HEK293 (cell line): ENCODE results near the gene SRL.

ENCODE experiments used
- CTCF ChIA-PET: fragments of 350-600 bp; formaldehyde crosslinking; extraction: SDS; loops from one replicate; lab custom pipeline; 2021; ENCODE audit warnings: antibody characterized with exemption; lab: Yijun Ruan, JAX
- POLR2A ChIA-PET: fragments of 300-600 bp; formaldehyde crosslinking; extraction: SDS; loops from one replicate; lab custom pipeline; 2020; ENCODE audit warnings: antibody characterized with exemption, inconsistent platforms; lab: Yijun Ruan, JAX
- H3K27ac ChIP-seq: fragments of 200-500 bp; sonication (Bioruptor generic); 2 replicates; pipeline ENCODE4 v1.5.1; 2014; ENCODE audit warnings: low read depth, low read length, control low read depth, inconsistent platforms; ENCODE audit errors: extremely low read depth
- H3K36me3 ChIP-seq, 2 experiments: fragments of 200-500 bp in 1 of 2; sonication (Bioruptor generic) in 1 of 2; 1 replicate in 1 of 2; 2 replicates in 1 of 2; pipeline ENCODE4 v1.5.1; 2014 to 2017; ENCODE audit warnings: inconsistent platforms in 2 of 2, low read length in 2 of 2; ENCODE audit not compliant: control insufficient read depth in 2 of 2, insufficient read depth in 1 of 2
- H3K4me1 ChIP-seq: fragments of 200-500 bp; sonication (Bioruptor generic); 2 replicates; pipeline ENCODE4 v1.5.1; 2014; ENCODE audit warnings: mild to moderate bottlenecking, low read length, inconsistent platforms; ENCODE audit not compliant: control insufficient read depth, insufficient read depth
- H3K4me3 ChIP-seq: 2 replicates; pipeline ENCODE4 v1.5.1; 2011; ENCODE audit warnings: low read depth, mild to moderate bottlenecking, control low read depth, low read length, moderate library complexity
- H3K9me3 ChIP-seq: fragments of 200-500 bp; sonication (Bioruptor generic); 2 replicates; pipeline ENCODE4 v1.5.1; 2014; ENCODE audit warnings: low read depth, low read length, inconsistent platforms; ENCODE audit not compliant: control insufficient read depth, insufficient read depth
- ATF2 ChIP-seq: fragments of 450-650 bp; formaldehyde crosslinking; IDR thresholded peaks from 2 replicates; pipeline ENCODE4 v1.5.1; 2016; ENCODE audit warnings: missing biosample characterization, missing genetic modification characterization, low read depth
- KLF1 ChIP-seq: fragments of 450-650 bp; formaldehyde crosslinking; IDR thresholded peaks from 2 replicates; pipeline ENCODE4 v1.5.1; 2016; ENCODE audit warnings: missing biosample characterization, missing genetic modification characterization
- PRDM1 ChIP-seq: fragments of 450-650 bp; formaldehyde crosslinking; IDR thresholded peaks from 2 replicates; pipeline ENCODE4; 2016; ENCODE audit warnings: missing biosample characterization, missing genetic modification characterization
- PRDM4 ChIP-seq: fragments of 450-650 bp; formaldehyde crosslinking; IDR thresholded peaks from 2 replicates; pipeline ENCODE4 v1.5.1; 2017; ENCODE audit warnings: missing biosample characterization, missing genetic modification characterization
- REPIN1 ChIP-seq: fragments of 450-650 bp; formaldehyde crosslinking; IDR thresholded peaks from 2 replicates; pipeline ENCODE4 v1.5.1; 2017; ENCODE audit warnings: missing biosample characterization, missing genetic modification characterization, low read depth
- TSHZ1 ChIP-seq: fragments of 450-650 bp; formaldehyde crosslinking; IDR thresholded peaks from 2 replicates; pipeline ENCODE4 v1.5.1; 2016; ENCODE audit warnings: missing biosample characterization, missing genetic modification characterization, borderline replicate concordance
- ZBTB49 ChIP-seq: fragments of 450-650 bp; formaldehyde crosslinking; IDR thresholded peaks from 2 replicates; pipeline ENCODE4 v1.5.1; 2016; ENCODE audit warnings: missing biosample characterization, missing genetic modification characterization, low read depth
- ZNF140 ChIP-seq: fragments of 450-650 bp; formaldehyde crosslinking; IDR thresholded peaks from 2 replicates; pipeline ENCODE4 v1.5.1; 2016; ENCODE audit warnings: missing biosample characterization, missing genetic modification characterization
- ZNF19 ChIP-seq: fragments of 450-650 bp; formaldehyde crosslinking; IDR thresholded peaks from 2 replicates; pipeline ENCODE4; 2016; ENCODE audit warnings: missing biosample characterization, missing genetic modification characterization, low read depth
- ZNF26 ChIP-seq: fragments of 450-650 bp; formaldehyde crosslinking; IDR thresholded peaks from 2 replicates; pipeline ENCODE4 v1.5.1; 2016; ENCODE audit warnings: missing biosample characterization, missing genetic modification characterization
- ZNF362 ChIP-seq: fragments of 450-650 bp; formaldehyde crosslinking; IDR thresholded peaks from 2 replicates; pipeline ENCODE4 v1.5.1; 2016; ENCODE audit warnings: missing biosample characterization, missing genetic modification characterization
- ZNF501 ChIP-seq: fragments of 450-650 bp; formaldehyde crosslinking; IDR thresholded peaks from 2 replicates; pipeline ENCODE4 v1.5.1; 2016; ENCODE audit warnings: missing biosample characterization, missing genetic modification characterization
- ZNF529 ChIP-seq: fragments of 450-650 bp; formaldehyde crosslinking; IDR thresholded peaks from 2 replicates; pipeline ENCODE4 v1.5.1; 2017; ENCODE audit warnings: missing genetic modification characterization, missing biosample characterization; ENCODE audit not compliant: insufficient replicate concordance
- ZNF548 ChIP-seq: fragments of 450-650 bp; formaldehyde crosslinking; IDR thresholded peaks from 2 replicates; pipeline ENCODE4 v1.5.1; 2016; ENCODE audit warnings: missing biosample characterization, missing genetic modification characterization
- ZNF580 ChIP-seq: fragments of 450-650 bp; formaldehyde crosslinking; IDR thresholded peaks from 2 replicates; pipeline ENCODE4 v1.5.1; 2016; ENCODE audit warnings: missing biosample characterization, missing genetic modification characterization
- ZNF707 ChIP-seq: fragments of 450-650 bp; formaldehyde crosslinking; IDR thresholded peaks from 2 replicates; pipeline ENCODE4 v1.5.1; 2016; ENCODE audit warnings: missing biosample characterization, missing genetic modification characterization
- ZNF791 ChIP-seq: fragments of 450-650 bp; formaldehyde crosslinking; IDR thresholded peaks from 2 replicates; pipeline ENCODE4 v1.5.1; 2016; ENCODE audit warnings: missing biosample characterization, missing genetic modification characterization

Gene SRL

GRCh38 chr16:4180511-4180910 lies 61.4 kb downstream of the SRL start:
- CTCF ChIA-PET = interaction anchor here (2.2 kb wide), 1 partner anchor 197 kb away, joined by 7 read pairs; no protein-coding TSS in a partner anchor

GRCh38 chr16:4179763-4180260 lies 62.1 kb downstream of the SRL start:
- no peaks in the 10 kb centered on the region; a peak in 1 of 3 replicates for H3K36me3 ChIP-seq
- H3K4me1 ChIP-seq = 0 out of 2 replicates have a peak, but pooled peaks cover 2% of the 10 kb centered on the region
- ChIA-PET POLR2A (interaction anchor here (1.4 kb wide), 1 partner anchor 74 kb away, joined by 4 read pairs; no protein-coding TSS in a partner anchor), CTCF (interaction anchor here (1.9 to 2.2 kb wide), 2 partner anchors 74 to 197 kb away, joined by 7 to 10 read pairs; no protein-coding TSS in a partner anchor)
- H3K27ac ChIP-seq = no peak overlapping the region
- TF ChIP-seq ZNF548 (tag by site-specific recombination) = no peak
- no peak for TF ChIP-seq ZBTB49 (tag by site-specific recombination)
- TF ChIP-seq PRDM4 (tag by site-specific recombination) = no peak
- no peak for TF ChIP-seq ZNF501
- no peak for TF ChIP-seq ZNF580 (tag by site-specific recombination)
- TF ChIP-seq ZNF362 = no peak
- H3K4me3 ChIP-seq = no peak overlapping the region
- no peaks in the 10 kb centered on the region for H3K9me3 ChIP-seq

More at GRCh38 chr16:4180511-4180910, 61.4 kb downstream of the SRL start:
- Histone ChIP-seq H3K27ac (no peak overlapping the region), H3K9me3 (no peaks in the 10 kb centered on the region), H3K4me3 (no peak overlapping the region), H3K4me1 (0 out of 2 replicates have a peak, but pooled peaks cover 2% of the 10 kb centered on the region), H3K36me3 (no peaks in the 10 kb centered on the region; a peak in 1 of 3 replicates)
- POLR2A ChIA-PET = interaction anchor here (1.4 kb wide), 1 partner anchor 73 kb away, joined by 4 read pairs; no protein-coding TSS in a partner anchor
- no peak for TF ChIP-seq ZNF707 (tag by site-specific recombination)
- TF ChIP-seq ZNF529 (tag by site-specific recombination) = no peak
- no peak for TF ChIP-seq REPIN1 (tag by site-specific recombination)
- no peak for TF ChIP-seq ZNF501
- TF ChIP-seq KLF1 (tag by site-specific recombination) = no peak
- TF ChIP-seq PRDM1 (tag by site-specific recombination) = no peak
- no peak for TF ChIP-seq ZNF791
- TF ChIP-seq ZNF140 (tag by site-specific recombination) = no peak
- no peak for TF ChIP-seq TSHZ1 (tag by site-specific recombination)
- no peak for TF ChIP-seq ZNF26 (tag by site-specific recombination)
- no peak for TF ChIP-seq ZNF19 (tag by site-specific recombination)
- TF ChIP-seq ATF2 (tag by site-specific recombination) = no peak
